GM18858 (cell line): ENCODE results near the gene AMMECR1.

Experiments
- ATAC-seq: cut with Tn5 transposase; IDR thresholded peaks from one replicate; pipeline ENCODE4 v1.9.1; 2021; ENCODE audit not compliant: unreplicated experiment

The AMMECR1 gene

DNA sequence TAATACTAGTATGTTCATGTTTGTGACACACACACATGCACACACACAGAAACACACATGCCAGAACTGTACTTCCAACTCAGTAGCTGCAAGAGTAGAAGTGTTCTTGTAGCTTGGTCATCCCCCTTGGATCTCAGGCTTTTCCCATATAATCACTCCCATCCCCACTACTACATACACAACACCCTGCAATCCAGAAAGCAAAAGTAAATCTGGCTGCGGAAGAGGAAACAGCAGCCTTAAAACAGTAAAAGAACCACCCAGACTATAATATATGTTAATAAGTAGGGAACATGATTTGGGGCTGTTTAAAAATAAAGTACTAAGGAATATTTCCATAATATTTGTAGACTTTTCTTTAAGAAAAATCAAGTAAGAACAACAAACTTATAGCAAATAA lies 103.2 kb downstream of the AMMECR1 start:
- ATAC-seq = no peak

DNA sequence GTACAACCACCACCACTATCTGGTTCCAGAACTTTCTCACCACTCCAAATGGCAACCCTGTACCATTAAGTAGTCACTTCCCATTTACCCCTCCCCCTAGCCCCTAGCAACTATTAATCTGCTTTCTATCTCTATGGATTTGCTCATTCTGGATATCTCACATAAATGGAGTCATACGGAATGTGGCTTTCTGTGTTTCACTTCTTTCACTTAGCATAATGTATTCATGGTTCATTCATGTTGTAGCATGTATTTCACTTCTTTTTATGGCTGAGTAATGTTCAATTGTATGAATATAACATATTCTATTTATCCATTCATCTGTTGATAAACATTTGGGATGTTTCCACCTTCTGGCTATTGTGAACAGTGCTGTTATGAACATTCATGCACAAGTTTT lies 104.7 kb downstream of the AMMECR1 start:
- no peak for ATAC-seq

- ATAC-seq = no peak
Observed at GRCh38 chrX:110212299-110212698, 105.6 kb downstream of the AMMECR1 start.

DNA sequence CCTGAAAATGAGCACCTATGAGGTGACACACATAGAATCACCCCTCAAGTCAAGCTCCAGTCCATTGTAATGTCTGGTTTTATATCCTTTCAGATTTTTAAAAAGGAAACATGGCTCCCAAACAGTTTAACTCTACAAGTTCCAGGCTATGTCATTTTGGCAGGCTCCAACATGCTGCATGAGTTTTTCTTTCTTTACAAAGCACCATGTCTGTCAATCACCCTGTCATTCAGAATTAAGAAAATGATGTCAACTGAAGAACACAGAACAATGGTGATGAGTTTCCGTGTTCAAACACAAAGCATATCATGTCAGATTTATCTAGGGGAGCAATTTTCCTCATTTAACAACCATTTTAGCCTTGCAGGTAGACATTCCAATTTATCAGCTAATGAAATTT lies 106.5 kb downstream of the AMMECR1 start:
- ATAC-seq = no peak

GRCh38 chrX:110210417-110211139 lies 107.3 kb downstream of the AMMECR1 start:
- no peak for ATAC-seq

DNA sequence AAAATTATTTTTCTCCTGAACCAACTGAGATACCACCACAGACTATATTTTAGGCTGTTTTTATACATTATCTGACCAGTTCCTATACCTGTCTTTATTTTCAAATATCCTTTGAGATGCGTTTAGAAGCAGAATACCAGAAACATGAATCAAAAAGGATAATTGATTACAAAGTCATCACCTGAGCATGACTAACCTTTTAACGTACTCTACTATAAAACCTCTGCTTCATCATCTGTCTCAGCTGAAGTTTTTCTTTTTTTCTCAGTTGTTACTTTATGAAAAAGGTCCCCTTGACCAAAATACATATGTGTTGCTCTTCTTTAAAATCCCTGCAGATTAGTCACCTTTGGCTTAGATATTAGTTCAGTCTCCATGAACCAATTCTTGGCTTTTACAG lies 109.8 kb downstream of the AMMECR1 start:
- no peak for ATAC-seq

DNA sequence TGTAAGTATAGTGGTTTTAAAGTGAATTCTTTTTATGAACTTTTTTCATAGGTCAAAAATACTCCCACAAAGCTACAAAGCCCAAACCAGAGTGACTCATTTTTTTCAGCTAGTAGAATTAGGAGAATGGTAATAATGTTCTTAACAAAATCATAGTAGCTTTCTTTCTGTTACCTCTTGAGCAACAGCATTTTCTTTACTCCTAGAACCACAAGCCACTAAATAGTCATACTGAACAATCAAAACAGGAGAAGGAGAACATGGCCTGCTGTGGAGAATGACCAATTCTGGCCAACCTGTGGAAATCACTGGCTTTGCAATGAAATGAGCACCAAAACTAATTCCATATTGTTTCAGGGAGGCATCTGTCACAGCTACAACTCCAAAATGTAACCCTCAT lies 112.9 kb downstream of the AMMECR1 start:
- ATAC-seq = no peak

GRCh38 chrX:110201799-110202198 lies 116.1 kb downstream of the AMMECR1 start:
- no peak for ATAC-seq

DNA sequence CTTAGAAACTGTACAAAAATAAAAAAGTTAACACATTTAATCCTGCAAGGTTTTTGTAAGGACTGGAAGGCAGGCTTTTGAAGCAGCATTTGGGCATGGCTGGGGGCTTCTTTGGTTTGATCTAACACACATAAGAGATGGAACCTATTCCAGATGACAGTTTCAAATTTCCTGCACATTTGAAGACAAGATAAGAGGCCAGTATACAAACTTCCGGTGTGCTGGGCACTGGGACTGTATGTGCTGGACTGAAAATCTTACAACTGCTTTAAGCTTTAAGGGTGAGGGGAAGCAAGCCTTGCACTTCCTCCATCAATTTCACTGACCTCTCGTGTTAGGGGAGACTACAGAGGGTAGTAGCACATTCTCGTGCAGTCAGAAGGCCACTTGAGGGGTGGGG lies 122.9 kb downstream of the AMMECR1 start:
- ATAC-seq = no peak

GRCh38 chrX:110192516-110192915 lies 125.4 kb downstream of the AMMECR1 start:
- no peak for ATAC-seq

DNA sequence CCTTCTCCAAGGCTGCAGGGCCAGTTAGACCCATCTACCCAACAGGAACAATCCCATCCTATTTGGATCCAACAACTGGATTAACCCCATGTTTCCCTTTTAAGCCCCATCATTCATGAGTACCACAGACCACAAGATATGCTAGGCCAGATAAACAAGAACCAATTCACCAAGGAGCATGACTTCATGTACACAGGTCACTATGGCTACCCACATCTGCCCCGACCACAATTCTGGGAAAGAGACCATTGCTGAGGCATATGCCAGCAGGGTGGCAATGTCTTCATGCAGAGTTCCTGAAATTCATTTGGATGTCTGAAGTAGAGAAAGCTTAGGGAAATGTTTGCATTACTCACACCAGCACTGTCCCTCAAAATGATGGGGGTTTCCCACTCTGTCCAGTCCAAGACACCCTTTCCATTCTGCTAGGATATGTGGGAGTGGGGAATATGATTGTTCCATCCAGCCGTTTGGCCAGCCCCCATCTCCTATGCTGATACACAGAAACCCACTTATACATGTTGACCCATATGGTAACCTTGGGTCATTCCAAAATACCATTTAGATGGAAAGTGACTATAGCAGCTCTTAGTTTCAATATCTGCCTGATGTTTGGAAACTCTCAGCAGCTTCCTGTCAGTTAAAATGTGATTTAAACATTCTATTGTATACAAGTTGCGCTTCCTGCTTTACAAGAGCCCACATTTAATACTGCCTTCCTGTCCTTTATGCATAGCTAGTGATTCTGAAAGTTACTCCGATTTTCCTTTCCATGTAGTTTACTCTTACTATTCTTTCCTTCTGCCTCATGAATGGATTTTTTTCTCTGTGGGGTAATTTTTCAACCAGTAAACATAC lies 129.0 kb downstream of the AMMECR1 start:
- peak; percentile 70 for ATAC-seq

GRCh38 chrX:110183314-110183713 lies 134.6 kb downstream of the AMMECR1 start:
- no peak for ATAC-seq

GRCh38 chrX:110182865-110183264 lies 135.0 kb downstream of the AMMECR1 start:
- ATAC-seq = no peak

GRCh38 chrX:110182362-110182761 lies 135.5 kb downstream of the AMMECR1 start:
- no peak for ATAC-seq

- no peak for ATAC-seq
Observed at GRCh38 chrX:110181459-110182137, 136.3 kb downstream of the AMMECR1 start.

DNA sequence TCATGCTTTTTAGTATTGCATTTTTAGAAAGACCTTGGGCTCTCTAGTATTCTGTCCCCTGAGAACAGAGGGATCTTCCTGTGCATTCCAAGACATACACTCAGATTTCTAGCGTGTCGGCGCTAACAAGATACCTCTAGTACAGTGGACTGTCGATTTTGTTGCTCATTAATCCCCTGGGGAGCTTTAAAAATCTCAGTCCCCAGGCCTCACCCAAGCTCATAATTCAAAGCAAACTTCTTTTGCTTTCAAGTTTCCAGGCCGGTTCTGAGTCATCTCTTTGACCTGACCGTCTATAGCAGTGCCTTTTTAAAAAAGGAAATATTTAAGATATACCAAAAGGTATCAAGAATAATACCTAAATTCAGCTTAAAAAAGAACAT lies 137.0 kb downstream of the AMMECR1 start:
- peak; percentile 69 for ATAC-seq

DNA sequence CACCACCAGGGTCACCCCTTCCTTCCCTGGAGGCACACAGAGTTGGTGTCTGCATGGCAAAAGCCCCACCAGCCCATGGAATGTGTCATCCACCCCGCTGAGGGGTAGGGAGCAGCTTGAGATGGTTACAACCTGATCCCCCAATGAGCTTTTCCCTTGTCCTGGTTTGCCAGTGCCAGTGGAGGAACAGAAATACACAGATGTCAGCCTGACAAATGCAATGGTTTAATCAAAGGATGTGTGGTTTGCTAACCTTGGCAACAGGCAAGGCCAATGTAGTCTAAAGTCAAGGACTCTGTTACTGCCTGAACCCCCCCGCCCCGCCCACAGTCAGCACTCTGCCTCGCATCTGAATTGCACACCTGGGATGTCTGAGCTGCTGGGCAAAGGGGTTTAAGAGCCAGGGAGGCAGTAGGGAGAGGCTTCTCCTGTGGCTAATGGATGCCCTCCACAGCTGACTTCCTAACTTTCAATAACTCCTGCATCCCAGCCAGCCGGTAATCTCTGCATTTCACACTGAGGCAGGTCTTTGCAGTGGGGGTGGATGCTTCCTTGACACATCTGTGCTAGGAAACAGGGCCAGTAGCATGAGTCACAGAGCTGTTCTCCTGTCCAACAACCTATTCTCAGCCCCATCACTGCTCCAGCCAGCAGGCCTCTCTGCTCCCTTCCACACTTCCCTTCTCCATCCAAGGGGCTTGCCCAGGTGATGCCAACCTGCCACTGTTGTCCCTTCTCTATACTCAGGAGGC lies 137.5 kb downstream of the AMMECR1 start:
- ATAC-seq = peak; percentile 14

GRCh38 chrX:110178179-110178865 lies 139.6 kb downstream of the AMMECR1 start:
- ATAC-seq = no peak

GRCh38 chrX:110175696-110176095 lies 142.2 kb downstream of the AMMECR1 start:
- no peak for ATAC-seq

DNA sequence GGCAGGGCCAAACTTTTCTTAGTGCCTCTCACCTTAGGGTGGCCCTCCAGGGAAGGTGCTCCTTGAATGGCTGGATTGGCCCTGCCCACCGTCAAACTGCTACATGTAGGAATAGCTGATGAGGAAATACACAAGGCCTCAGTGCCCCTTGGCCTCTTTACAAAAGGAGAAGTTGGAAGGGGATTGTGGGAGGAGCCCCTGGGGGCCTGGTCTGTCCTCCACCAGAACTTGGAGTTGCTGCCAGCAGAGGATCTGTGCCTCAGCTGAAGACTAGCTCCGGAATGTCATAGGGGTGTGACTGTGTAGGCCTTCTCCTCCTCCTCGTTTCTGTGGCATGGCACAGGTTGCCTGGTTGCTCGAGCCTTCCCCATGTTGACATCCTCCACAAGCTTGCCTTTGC lies 142.7 kb downstream of the AMMECR1 start:
- no peak for ATAC-seq
